Activated CD8-positive, alpha-beta T cell treated with anti-CD3 and anti-CD28 coated beads for 36 hours (primary cell): ENCODE measurements around the gene KLHL8. TPM values are rescaled to one million over a fixed set of nuclear protein-coding genes. Genes with fewer than 3 reads are reported as not detected.

ENCODE experiments used
- ATAC-seq: fragments of 200-7000 bp; cut with Tn5 transposase; one replicate; pipeline ENCODE4 v1.10.0; 2021; ENCODE audit warnings: mild to moderate bottlenecking, moderate library complexity
- CTCF ChIA-PET: fragments of 350-600 bp; sonication (Branson Sonifier 250); formaldehyde crosslinking; loops from one replicate; lab custom pipeline; 2021; ENCODE audit warnings: antibody characterized with exemption; lab: Charles Lee
- POLR2A ChIA-PET: fragments of 350-600 bp; sonication (Branson Sonifier 250); formaldehyde crosslinking; loops from one replicate; lab custom pipeline; 2021; ENCODE audit warnings: antibody characterized with exemption; lab: Charles Lee
- DNase-seq: peaks from one replicate; pipeline ENCODE4 v3.0.0-alpha.2; 2020
- H3K27ac Mint-ChIP-seq: one replicate; pipeline ENCODE4 v1.8.0; 2021; ENCODE audit warnings: mild to moderate bottlenecking, mixed read lengths
- H3K27me3 Mint-ChIP-seq: one replicate; pipeline ENCODE4 v1.8.0; 2021; ENCODE audit warnings: mixed read lengths
- H3K36me3 Mint-ChIP-seq: one replicate; pipeline ENCODE4 v1.8.0; 2021; ENCODE audit warnings: low read depth, mixed read lengths
- H3K4me1 Mint-ChIP-seq: one replicate; pipeline ENCODE4 v1.8.0; 2021; ENCODE audit warnings: low read depth, mixed read lengths
- H3K4me3 Mint-ChIP-seq: one replicate; pipeline ENCODE4 v1.8.0; 2021; ENCODE audit warnings: mild to moderate bottlenecking, moderate library complexity, mixed read lengths
- H3K9me3 Mint-ChIP-seq: one replicate; pipeline ENCODE4 v1.8.0; 2021; ENCODE audit warnings: mixed read lengths
- CTCF ChIP-seq: fragments of 200-600 bp; IDR thresholded peaks from one replicate; pipeline ENCODE4 v1.8.0; 2022; ENCODE audit warnings: antibody characterized with exemption, mild to moderate bottlenecking
- intact Hi-C: fragments of 100-400 bp; cut with micrococcal nuclease; formaldehyde crosslinking; loops from one replicate; pipeline ENCODE4 v1.10.0; 2022
- total RNA-seq, 2 experiments: library from RNA; stranded (reverse); gene quantifications; one replicate each; pipeline ENCODE4 v1.2.3, GENCODE V29; 2021

KLHL8 gene
- total RNA-seq, 2 experiments from 2014 or later, result 12.0 to 12.5 TPM

DNA sequence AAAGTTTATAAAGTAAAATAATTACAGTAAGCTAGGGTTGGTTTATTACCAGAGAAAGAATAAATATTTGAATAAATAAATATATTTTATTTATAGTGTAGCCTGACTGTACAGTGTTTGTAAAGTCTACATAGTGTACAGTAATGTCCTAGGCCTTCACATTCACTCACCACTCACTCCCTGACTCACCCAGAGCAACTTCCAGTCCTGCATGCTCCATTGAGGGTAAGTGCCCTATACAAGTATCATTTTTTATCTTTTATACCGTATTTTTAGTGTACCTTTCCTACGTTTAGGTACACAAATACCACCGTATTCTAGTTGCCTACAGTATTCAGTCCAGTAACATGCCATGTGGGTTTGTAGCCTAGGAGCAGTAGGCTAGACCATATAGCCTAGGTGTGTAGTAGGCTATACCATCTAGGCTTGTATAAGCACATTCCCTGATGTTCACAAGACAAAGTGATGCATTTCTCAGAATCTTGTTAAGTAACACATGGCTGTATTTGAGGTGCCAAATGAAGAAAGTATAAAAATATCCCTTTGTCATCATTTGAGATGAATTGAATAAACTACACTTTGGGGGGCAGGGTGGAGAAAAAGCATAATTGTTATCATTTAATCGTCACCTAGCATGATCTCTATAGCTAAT, 14.7 kb upstream of the KLHL8 start:
- DNase-seq, result no peak
- ATAC-seq, result no peak
- H3K4me1 Mint-ChIP-seq, result no peaks in the 10 kb centered on the region
- H3K9me3 Mint-ChIP-seq, result no peaks in the 10 kb centered on the region
- ChIA-PET CTCF (interaction anchor here (0.6 to 5.5 kb wide), 18 partner anchors 8 to 313 kb away, joined by 3 to 50 read pairs (median 4); partner anchors contain the start of gene KLHL8), POLR2A (no interaction called here)
- no peak for TF ChIP-seq CTCF
- intact Hi-C loops, result loop anchor here (2.0 kb wide), 2 partner anchors 84 to 312 kb away; no protein-coding TSS in a partner anchor
- peak overlapping the region; percentile 72 for H3K4me3 Mint-ChIP-seq
- H3K36me3 Mint-ChIP-seq, result no peaks in the 10 kb centered on the region
- H3K27ac Mint-ChIP-seq, result no peak overlapping the region
- H3K27me3 Mint-ChIP-seq, result peaks cover 3% of the 10 kb centered on the region

DNA sequence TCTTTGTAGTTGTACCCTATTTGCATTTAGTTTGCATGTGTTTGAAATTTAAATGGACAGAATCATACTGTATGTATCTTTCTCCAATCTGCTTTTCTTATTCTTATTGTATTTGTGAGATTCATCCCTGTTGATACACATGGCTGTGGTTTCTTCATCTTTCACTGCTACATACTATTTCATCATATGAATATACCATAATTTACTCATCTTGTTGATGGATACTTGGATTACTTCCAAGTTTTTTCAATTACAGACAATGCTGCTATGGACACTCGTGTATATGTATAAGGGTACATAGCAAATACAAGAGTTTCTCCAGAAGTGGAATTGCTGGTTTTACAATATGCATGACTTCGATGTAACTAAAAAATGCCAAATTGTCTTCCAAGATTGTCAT, 11.8 kb upstream of the KLHL8 start:
- Mint-ChIP-seq H3K9me3 (no peaks in the 10 kb centered on the region), H3K36me3 (no peaks in the 10 kb centered on the region), H3K4me3 (no peak overlapping the region), H3K27ac (no peak overlapping the region), H3K27me3 (peaks cover 3% of the 10 kb centered on the region), H3K4me1 (no peaks in the 10 kb centered on the region)
- intact Hi-C loops, result no loop called here
- ChIA-PET POLR2A (no interaction called here), CTCF (no interaction called here)
- DNase-seq (no peak), ATAC-seq (no peak)
- TF ChIP-seq CTCF, result no peak

GRCh38 chr4:87230806-87231205, 10.4 kb upstream of the KLHL8 start:
- H3K4me3 Mint-ChIP-seq, result no peak overlapping the region
- no peak for ATAC-seq
- H3K4me1 Mint-ChIP-seq, result no peaks in the 10 kb centered on the region
- no peaks in the 10 kb centered on the region for H3K9me3 Mint-ChIP-seq
- intact Hi-C loops, result no loop called here
- TF ChIP-seq CTCF, result no peak
- no peak overlapping the region for H3K27ac Mint-ChIP-seq
- H3K27me3 Mint-ChIP-seq, result peaks cover 3% of the 10 kb centered on the region
- DNase-seq, result no peak
- ChIA-PET POLR2A (no interaction called here), CTCF (no interaction called here)
- no peaks in the 10 kb centered on the region for H3K36me3 Mint-ChIP-seq

DNA sequence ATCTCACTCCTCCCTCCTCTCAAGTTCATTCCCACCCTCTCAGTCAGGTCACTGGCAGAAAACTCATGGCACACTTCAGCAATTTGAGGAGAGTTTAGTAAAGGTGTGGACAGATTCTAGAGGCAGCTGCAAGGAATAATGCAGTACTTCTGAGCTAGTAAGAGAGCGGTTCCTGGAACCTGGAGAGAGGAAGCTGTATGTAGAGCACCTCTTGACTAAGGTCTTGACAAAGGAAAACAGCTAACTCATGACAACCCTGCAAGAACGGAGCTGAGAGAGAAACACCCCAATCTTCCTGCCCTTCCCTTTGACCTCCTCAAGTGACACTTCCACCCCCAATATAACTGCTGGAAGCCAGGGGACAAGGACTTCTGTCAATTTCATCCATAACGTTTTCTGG, 9.6 kb upstream of the KLHL8 start:
- intact Hi-C loops, result no loop called here
- POLR2A ChIA-PET, result no interaction called here
- TF ChIP-seq CTCF, result no peak
- ATAC-seq (no peak), DNase-seq (no peak)
- H3K27me3 Mint-ChIP-seq, result peaks cover 3% of the 10 kb centered on the region
- H3K4me1 Mint-ChIP-seq, result peaks cover 4% of the 10 kb centered on the region
- H3K4me3 Mint-ChIP-seq, result no peak overlapping the region
- no peak overlapping the region for H3K27ac Mint-ChIP-seq
- no peaks in the 10 kb centered on the region for H3K36me3 Mint-ChIP-seq
- CTCF ChIA-PET, result interaction anchor here (1.2 kb wide), 1 partner anchor 307 kb away, joined by 4 read pairs; no protein-coding TSS in a partner anchor
- no peaks in the 10 kb centered on the region for H3K9me3 Mint-ChIP-seq

GRCh38 chr4:87228262-87228860, 7.9 kb upstream of the KLHL8 start:
- peaks cover 1% of the 10 kb centered on the region for H3K27me3 Mint-ChIP-seq
- ATAC-seq (no peak), DNase-seq (no peak)
- POLR2A ChIA-PET, result no interaction called here
- intact Hi-C loops, result no loop called here
- H3K4me3 Mint-ChIP-seq, result no peak overlapping the region
- CTCF ChIA-PET, result interaction anchor here (1.3 to 2.6 kb wide), 4 partner anchors 7 to 78 kb away, joined by 4 to 10 read pairs (median 4); no protein-coding TSS in a partner anchor
- no peak for TF ChIP-seq CTCF
- peaks cover 4% of the 10 kb centered on the region for H3K4me1 Mint-ChIP-seq
- no peak overlapping the region for H3K27ac Mint-ChIP-seq
- no peaks in the 10 kb centered on the region for H3K36me3 Mint-ChIP-seq
- H3K9me3 Mint-ChIP-seq, result no peaks in the 10 kb centered on the region
